ENCODE data around the gene SGK1.
"Not testable (repeated sequence)": the region's sequence is repeated elsewhere in the genome, so short reads cannot be mapped to it uniquely, and the experiment has no call there.

The SGK1 gene

GRCh38 chr6:134326192-134326591, 8.3 kb upstream of the SGK1 start:
- H3K4ac ChIP-seq (ENCODE audit: low read depth, low read length); H3K4me3 ChIP-seq (ENCODE audit: low read depth, low read length); H3K4me2 ChIP-seq (ENCODE audit: low read length); H2BK5ac ChIP-seq (ENCODE audit: low read depth, low read length, poor library complexity); H2BK12ac ChIP-seq (ENCODE audit: low read length); H3K27me3 ChIP-seq (ENCODE audit: insufficient read depth, low read length); H3K14ac ChIP-seq (ENCODE audit: low read length); H3K18ac ChIP-seq (ENCODE audit: low read length); H2AFZ ChIP-seq (ENCODE audit: insufficient read depth, low read length, poor library complexity); H3K9me3 ChIP-seq (ENCODE audit: insufficient read depth, low read depth, low read length); H4K12ac ChIP-seq (ENCODE audit: low read depth, low read length); H3K79me2 ChIP-seq (ENCODE audit: control insufficient read depth, insufficient read depth, low read length, poor library complexity); H3K9ac ChIP-seq (ENCODE audit: low read length); H2AK5ac ChIP-seq (ENCODE audit: low read length); H2BK120ac ChIP-seq (ENCODE audit: insufficient read depth, low read length, poor library complexity); H3K27ac ChIP-seq (ENCODE audit: low read depth, low read length); H3K4me1 ChIP-seq (ENCODE audit: control insufficient read depth in 1 of 2, insufficient read depth in 2 of 2, low read length in 2 of 2); H4K8ac ChIP-seq (ENCODE audit: low read depth, low read length); H4K91ac ChIP-seq (ENCODE audit: low read depth, low read length); H3K36me3 ChIP-seq (ENCODE audit: control insufficient read depth in 1 of 2, insufficient read depth in 2 of 2, low read length in 2 of 2); H3K79me1 ChIP-seq (ENCODE audit: low read length); H3K23ac ChIP-seq (ENCODE audit: low read length): not testable (repeated sequence)
- no CpG with 5 or more reads among the region's 4 CpGs for WGBS (ENCODE audit: extremely low coverage, insufficient coverage, insufficient read length)
- peak in 1 of 2 donors; percentile 41 for DNase-seq

- H2BK5ac ChIP-seq (ENCODE audit: low read depth, low read length, poor library complexity): no peak overlapping the region
- H3K4ac ChIP-seq (ENCODE audit: low read depth, low read length): no peak overlapping the region
Measured at GRCh38 chr6:134324766-134325165, 6.9 kb upstream of the SGK1 start.

GRCh38 chr6:134324141-134324540, 6.2 kb upstream of the SGK1 start:
- no peak overlapping the region for H3K23ac ChIP-seq (ENCODE audit: low read length)
- no peak overlapping the region for H2BK12ac ChIP-seq (ENCODE audit: low read length)
- H3K14ac ChIP-seq (ENCODE audit: low read length): no peak overlapping the region
- no peak overlapping the region for H3K9ac ChIP-seq (ENCODE audit: low read length)
- H2AK5ac ChIP-seq (ENCODE audit: low read length): no peak overlapping the region
- H3K18ac ChIP-seq (ENCODE audit: low read length): no peak overlapping the region
- no peaks in the 10 kb centered on the region for H3K4me1 ChIP-seq (ENCODE audit: control insufficient read depth in 1 of 2, insufficient read depth in 2 of 2, low read length in 2 of 2)
- H3K4me3 ChIP-seq (ENCODE audit: low read depth, low read length): no peak overlapping the region
- H2BK120ac ChIP-seq (ENCODE audit: insufficient read depth, low read length, poor library complexity): no peak overlapping the region
- H2AFZ ChIP-seq (ENCODE audit: insufficient read depth, low read length, poor library complexity): no peak overlapping the region
- no peak overlapping the region for H2BK5ac ChIP-seq (ENCODE audit: low read depth, low read length, poor library complexity)
- no peaks in the 10 kb centered on the region for H3K79me1 ChIP-seq (ENCODE audit: low read length)
- no peak overlapping the region for H3K27ac ChIP-seq (ENCODE audit: low read depth, low read length)
- H4K8ac ChIP-seq (ENCODE audit: low read depth, low read length): no peak overlapping the region
- WGBS (ENCODE audit: extremely low coverage, insufficient coverage, insufficient read length): no CpG with 5 or more reads among the region's 5 CpGs
- H3K36me3 ChIP-seq (ENCODE audit: control insufficient read depth in 1 of 2, insufficient read depth in 2 of 2, low read length in 2 of 2): no peaks in the 10 kb centered on the region
- H4K12ac ChIP-seq (ENCODE audit: low read depth, low read length): no peak overlapping the region
- H4K91ac ChIP-seq (ENCODE audit: low read depth, low read length): no peak overlapping the region
- H3K27me3 ChIP-seq (ENCODE audit: insufficient read depth, low read length): no peaks in the 10 kb centered on the region
- no peak for DNase-seq
- H3K4me2 ChIP-seq (ENCODE audit: low read length): no peak overlapping the region
- H3K4ac ChIP-seq (ENCODE audit: low read depth, low read length): no peak overlapping the region
- H3K9me3 ChIP-seq (ENCODE audit: insufficient read depth, low read depth, low read length): no peaks in the 10 kb centered on the region
- H3K79me2 ChIP-seq (ENCODE audit: control insufficient read depth, insufficient read depth, low read length, poor library complexity): no peaks in the 10 kb centered on the region

More at GRCh38 chr6:134324766-134325165, 6.9 kb upstream of the SGK1 start:
- Histone ChIP-seq H3K4me3 (ENCODE audit: low read depth, low read length) (no peak overlapping the region), H3K79me2 (ENCODE audit: control insufficient read depth, insufficient read depth, low read length, poor library complexity) (no peaks in the 10 kb centered on the region), H3K4me1 (ENCODE audit: control insufficient read depth in 1 of 2, insufficient read depth in 2 of 2, low read length in 2 of 2) (no peaks in the 10 kb centered on the region), H3K27ac (ENCODE audit: low read depth, low read length) (no peak overlapping the region), H4K12ac (ENCODE audit: low read depth, low read length) (no peak overlapping the region), H3K36me3 (ENCODE audit: control insufficient read depth in 1 of 2, insufficient read depth in 2 of 2, low read length in 2 of 2) (no peaks in the 10 kb centered on the region), H4K91ac (ENCODE audit: low read depth, low read length) (no peak overlapping the region), H3K27me3 (ENCODE audit: insufficient read depth, low read length) (no peaks in the 10 kb centered on the region), H3K14ac (ENCODE audit: low read length) (no peak overlapping the region), H3K18ac (ENCODE audit: low read length) (no peak overlapping the region), H3K9me3 (ENCODE audit: insufficient read depth, low read depth, low read length) (no peaks in the 10 kb centered on the region), H3K79me1 (ENCODE audit: low read length) (no peaks in the 10 kb centered on the region), H4K8ac (ENCODE audit: low read depth, low read length) (no peak overlapping the region), H3K9ac (ENCODE audit: low read length) (no peak overlapping the region), H2BK12ac (ENCODE audit: low read length) (no peak overlapping the region), H2AK5ac (ENCODE audit: low read length) (no peak overlapping the region), H2BK120ac (ENCODE audit: insufficient read depth, low read length, poor library complexity) (no peak overlapping the region), H3K23ac (ENCODE audit: low read length) (no peak overlapping the region), H2AFZ (ENCODE audit: insufficient read depth, low read length, poor library complexity) (no peak overlapping the region), H3K4me2 (ENCODE audit: low read length) (no peak overlapping the region)
- no peak for DNase-seq
- WGBS (ENCODE audit: extremely low coverage, insufficient coverage, insufficient read length): no CpG with 5 or more reads among the region's 4 CpGs

- no peaks in the 10 kb centered on the region for H3K4me1 ChIP-seq (ENCODE audit: control insufficient read depth in 1 of 2, insufficient read depth in 2 of 2, low read length in 2 of 2)
- no peak overlapping the region for H3K4ac ChIP-seq (ENCODE audit: low read depth, low read length)
- H3K23ac ChIP-seq (ENCODE audit: low read length): no peak overlapping the region
- no peak overlapping the region for H3K9ac ChIP-seq (ENCODE audit: low read length)
- WGBS (ENCODE audit: extremely low coverage, insufficient coverage, insufficient read length): no CpG with 5 or more reads among the region's 2 CpGs
- no peak overlapping the region for H3K4me2 ChIP-seq (ENCODE audit: low read length)
- DNase-seq: no peak
- no peak overlapping the region for H3K4me3 ChIP-seq (ENCODE audit: low read depth, low read length)
- H2AFZ ChIP-seq (ENCODE audit: insufficient read depth, low read length, poor library complexity): no peak overlapping the region
- H3K9me3 ChIP-seq (ENCODE audit: insufficient read depth, low read depth, low read length): no peaks in the 10 kb centered on the region
- H4K91ac ChIP-seq (ENCODE audit: low read depth, low read length): no peak overlapping the region
- no peak overlapping the region for H2BK5ac ChIP-seq (ENCODE audit: low read depth, low read length, poor library complexity)
- no peak overlapping the region for H2BK120ac ChIP-seq (ENCODE audit: insufficient read depth, low read length, poor library complexity)
- no peaks in the 10 kb centered on the region for H3K36me3 ChIP-seq (ENCODE audit: control insufficient read depth in 1 of 2, insufficient read depth in 2 of 2, low read length in 2 of 2)
- no peak overlapping the region for H2AK5ac ChIP-seq (ENCODE audit: low read length)
- no peak overlapping the region for H4K12ac ChIP-seq (ENCODE audit: low read depth, low read length)
- H3K27ac ChIP-seq (ENCODE audit: low read depth, low read length): no peak overlapping the region
- H2BK12ac ChIP-seq (ENCODE audit: low read length): no peak overlapping the region
- H3K79me1 ChIP-seq (ENCODE audit: low read length): no peaks in the 10 kb centered on the region
- no peaks in the 10 kb centered on the region for H3K27me3 ChIP-seq (ENCODE audit: insufficient read depth, low read length)
- H3K79me2 ChIP-seq (ENCODE audit: control insufficient read depth, insufficient read depth, low read length, poor library complexity): no peaks in the 10 kb centered on the region
- H3K18ac ChIP-seq (ENCODE audit: low read length): no peak overlapping the region
- no peak overlapping the region for H3K14ac ChIP-seq (ENCODE audit: low read length)
- no peak overlapping the region for H4K8ac ChIP-seq (ENCODE audit: low read depth, low read length)
Measured at GRCh38 chr6:134323698-134324097, 5.8 kb upstream of the SGK1 start.
